Activated CD8-positive, alpha-beta memory T cell treated with anti-CD3 and anti-CD28 coated beads, Interleukin-2, amount 50 U/mL, for 4 hours (primary cell): ENCODE results near the gene SLCO3A1.

Experiments
- DNase-seq: peaks from one replicate; pipeline ENCODE4 v3.0.0-alpha.2; 2020

Gene SLCO3A1

DNA sequence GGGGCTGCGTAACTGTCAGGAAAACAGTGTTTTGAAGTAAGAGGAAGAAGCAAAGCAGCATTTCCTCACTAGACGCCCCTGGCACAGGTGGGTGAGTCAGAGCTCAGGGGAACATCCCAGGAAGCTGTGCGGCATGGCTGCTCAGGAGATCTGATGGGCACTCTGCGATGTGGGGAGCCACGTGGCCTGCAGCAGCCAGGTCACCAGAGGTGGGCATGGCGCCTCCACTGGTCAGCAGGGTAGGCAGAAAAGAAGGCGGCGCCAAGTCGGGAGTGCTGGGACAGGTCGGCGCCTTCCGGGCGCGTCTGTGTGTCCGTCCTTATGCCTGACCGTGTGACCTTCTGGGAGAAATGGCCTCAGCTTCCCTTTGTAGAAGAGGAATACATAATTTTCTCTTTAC, 290.3 kb downstream of the SLCO3A1 start:
- no peak for DNase-seq

DNA sequence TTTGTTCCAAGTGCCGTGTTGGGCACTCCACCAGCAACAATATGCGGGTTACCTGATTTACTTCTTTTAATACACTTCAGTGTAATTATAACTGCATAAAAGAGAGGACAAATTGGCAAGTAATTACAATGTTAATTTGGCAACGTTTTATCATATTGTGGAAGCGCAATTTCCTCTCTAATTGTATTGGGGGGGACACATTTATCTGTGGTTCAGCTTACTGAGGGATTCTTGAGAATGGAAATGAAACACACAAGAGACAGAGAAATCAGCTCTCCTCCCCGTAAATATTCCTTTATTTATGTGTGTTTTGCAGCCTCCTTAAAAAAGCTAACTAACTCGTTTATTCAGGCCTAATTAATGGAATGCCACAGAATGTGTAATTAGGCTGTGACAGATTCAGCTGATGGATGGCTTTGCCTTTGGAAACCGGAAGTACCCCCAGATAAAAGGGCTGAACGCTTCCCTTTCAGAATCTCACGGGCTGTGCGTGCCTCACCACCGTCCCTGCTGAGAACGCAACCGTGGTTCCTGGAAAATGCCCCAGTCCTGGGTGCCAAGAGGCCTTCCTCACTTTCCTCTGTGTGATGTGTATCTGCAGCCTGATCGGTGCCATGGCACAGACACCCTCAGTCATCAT, 293.1 kb downstream of the SLCO3A1 start:
- no peak for DNase-seq

GRCh38 chr15:92149029-92149428, 295.5 kb downstream of the SLCO3A1 start:
- no peak for DNase-seq

DNA sequence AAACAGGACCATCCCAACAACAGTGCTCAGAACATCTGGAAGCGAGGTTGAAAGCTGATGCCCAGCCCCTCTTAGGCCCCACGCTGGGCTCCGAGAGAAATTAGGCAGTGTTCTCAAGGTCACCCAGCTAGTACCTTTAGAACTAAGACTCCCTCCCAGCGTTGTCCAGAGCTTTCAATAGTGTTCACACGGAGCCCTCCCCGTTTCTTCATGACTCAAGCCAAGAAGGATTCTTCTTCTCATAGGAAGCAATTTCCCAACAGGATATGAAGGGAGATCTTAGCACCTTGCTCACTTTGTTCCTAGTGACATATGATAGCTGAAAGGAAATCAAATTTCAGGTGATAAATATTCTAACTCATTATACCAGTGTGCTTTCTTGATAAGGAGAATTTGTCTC, 296.0 kb downstream of the SLCO3A1 start:
- no peak for DNase-seq

DNA sequence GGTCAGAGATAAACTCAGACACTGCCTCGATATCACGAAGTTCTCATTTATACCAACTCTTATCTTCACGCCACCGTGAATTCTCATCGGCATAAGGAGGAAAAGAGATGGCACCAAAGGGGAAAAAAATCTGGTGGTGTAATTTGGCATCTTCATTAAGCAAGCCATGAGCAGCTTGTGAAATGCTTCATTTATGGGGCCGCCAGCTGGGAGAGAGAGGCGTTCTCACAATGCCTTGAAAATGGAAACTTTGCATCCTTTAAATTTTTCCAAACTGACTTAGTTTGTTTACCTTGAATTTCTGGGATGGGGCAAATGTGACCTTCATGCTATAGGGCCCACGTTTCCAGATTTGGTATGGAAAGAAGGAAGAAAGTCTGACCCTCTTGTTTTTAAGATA, 297.7 kb downstream of the SLCO3A1 start:
- DNase-seq: no peak

GRCh38 chr15:92151741-92152140, 298.2 kb downstream of the SLCO3A1 start:
- DNase-seq: no peak

- DNase-seq: no peak
Observed at GRCh38 chr15:92152983-92153382, 299.5 kb downstream of the SLCO3A1 start.

GRCh38 chr15:92153620-92154019, 300.1 kb downstream of the SLCO3A1 start:
- DNase-seq: no peak

- no peak for DNase-seq
Observed at GRCh38 chr15:92155934-92156333, 302.4 kb downstream of the SLCO3A1 start.

DNA sequence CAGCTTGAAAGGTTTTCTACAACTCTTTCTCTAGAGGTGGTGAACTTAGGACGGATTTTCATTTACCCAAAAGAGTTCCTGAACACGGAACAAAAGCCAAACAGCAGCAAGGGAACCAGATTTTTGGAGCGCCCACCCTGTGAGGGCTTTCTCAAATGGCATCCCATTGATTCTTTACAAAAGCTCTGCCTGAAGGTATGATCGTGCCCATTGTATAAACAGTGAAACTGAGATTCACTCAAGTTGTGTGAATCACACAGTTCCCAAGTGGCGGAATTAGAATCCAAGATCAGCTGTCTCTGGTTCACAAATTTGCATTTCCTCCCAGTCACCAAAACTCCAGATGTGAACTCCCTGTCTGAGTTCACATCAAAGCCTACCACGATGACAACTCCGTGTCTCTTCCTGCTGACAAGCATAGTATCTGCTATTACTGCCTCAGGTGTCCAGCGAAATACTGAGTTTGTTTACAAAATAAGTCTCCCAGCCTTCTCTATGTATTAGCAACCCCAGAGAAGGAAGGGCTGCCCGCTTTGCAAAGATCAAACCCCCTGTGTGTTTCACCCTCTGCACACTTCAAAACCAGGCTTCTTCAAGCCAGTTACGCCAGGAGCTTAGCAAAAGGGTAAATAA, 304.3 kb downstream of the SLCO3A1 start:
- no peak for DNase-seq

DNA sequence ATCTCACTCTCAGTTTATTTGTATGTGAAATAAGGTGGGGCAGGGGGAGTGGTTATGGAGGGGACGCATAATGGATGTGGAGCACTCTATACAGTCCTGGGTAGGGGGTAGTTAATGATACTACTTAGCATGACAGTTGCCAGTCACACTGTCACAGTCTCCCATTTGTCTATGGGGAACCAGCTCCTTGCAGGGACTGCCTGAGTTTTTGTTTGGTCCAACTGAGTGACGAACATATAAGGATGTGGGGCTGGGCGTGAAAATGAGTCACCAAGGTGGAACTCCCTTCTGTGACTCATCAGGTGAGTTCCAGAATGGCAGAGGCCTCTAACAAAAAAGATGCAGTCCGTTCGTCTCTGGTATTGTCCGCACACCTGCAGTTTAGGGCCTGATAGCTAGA, 304.9 kb downstream of the SLCO3A1 start:
- peak; percentile 21 for DNase-seq

DNA sequence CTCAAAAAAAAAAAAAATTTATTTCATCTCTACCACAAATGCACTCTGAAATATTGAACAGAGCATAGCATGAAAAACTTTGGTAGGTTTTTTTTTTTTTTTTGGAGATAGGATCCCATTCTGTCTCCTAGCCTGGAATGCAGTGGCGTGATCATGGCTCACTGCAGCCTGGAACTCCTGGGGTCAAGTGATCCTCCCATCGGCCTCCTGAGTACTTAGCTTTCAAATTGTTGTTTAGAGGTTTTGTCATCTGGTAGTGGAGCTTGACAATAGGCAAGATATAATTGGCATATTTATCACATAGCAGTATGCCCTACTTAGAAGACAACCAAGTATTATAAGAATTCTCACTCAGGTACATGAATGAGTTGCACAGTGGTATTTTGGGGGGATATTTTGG, 306.0 kb downstream of the SLCO3A1 start:
- DNase-seq: no peak

DNA sequence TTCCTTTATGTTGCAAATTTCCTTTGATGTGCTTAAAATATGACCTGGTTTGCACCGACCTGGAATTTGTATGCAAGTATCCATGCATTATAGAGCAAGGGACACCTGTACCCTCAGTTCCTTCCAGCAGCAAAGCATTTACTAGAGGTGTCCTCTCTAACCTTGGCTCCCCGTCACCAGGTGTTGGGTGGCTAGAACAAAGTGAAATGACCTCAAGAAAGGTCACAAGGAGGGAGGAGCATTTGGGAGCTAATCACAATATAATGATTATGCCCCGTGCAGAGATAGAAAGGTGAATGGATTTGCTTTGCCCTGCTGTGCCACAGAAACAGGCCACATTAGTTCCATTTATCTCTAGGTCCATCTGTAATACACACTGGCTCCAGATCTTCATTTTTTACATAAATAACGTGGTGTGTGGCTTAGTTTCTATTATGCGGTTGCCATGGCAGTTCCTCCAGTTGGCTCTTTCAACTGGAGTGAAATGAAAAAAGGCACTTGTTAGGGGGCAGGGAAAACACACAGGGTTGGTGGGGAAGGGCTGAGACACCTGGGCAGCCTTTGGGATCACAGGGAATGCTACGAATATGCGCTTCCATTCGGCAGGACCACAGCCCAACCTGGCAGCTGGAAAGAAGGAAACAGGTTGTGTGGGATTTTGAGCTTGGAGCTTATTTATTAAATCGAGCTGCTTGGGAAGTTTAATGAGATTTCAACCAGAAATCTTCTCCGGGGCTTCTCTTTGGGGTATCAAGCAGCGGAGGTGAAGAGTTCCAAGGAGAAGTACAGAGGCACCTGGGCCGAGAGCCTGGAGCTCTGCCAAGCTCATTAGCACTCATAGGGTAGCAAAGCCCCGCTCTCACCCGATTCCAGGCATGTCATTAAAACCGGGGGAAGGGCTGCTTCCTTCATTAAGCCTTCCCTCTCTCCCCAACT, 306.7 kb downstream of the SLCO3A1 start:
- no peak for DNase-seq

- no peak for DNase-seq
Observed at GRCh38 chr15:92161039-92161670, 307.6 kb downstream of the SLCO3A1 start.

DNA sequence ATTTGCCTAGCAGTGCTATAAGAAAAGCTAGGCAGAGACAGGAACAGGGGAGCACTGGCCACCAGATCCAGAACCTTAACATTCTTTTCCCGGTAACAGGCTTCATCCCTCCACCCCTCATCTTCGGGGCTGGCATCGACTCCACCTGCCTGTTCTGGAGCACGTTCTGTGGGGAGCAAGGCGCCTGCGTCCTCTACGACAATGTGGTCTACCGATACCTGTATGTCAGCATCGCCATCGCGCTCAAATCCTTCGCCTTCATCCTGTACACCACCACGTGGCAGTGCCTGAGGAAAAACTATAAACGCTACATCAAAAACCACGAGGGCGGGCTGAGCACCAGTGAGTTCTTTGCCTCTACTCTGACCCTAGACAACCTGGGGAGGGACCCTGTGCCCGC, 309.1 kb downstream of the SLCO3A1 start:
- no peak for DNase-seq

GRCh38 chr15:92163641-92164040, 310.1 kb downstream of the SLCO3A1 start:
- DNase-seq: no peak

GRCh38 chr15:92164327-92165000, 311.0 kb downstream of the SLCO3A1 start:
- no peak for DNase-seq

DNA sequence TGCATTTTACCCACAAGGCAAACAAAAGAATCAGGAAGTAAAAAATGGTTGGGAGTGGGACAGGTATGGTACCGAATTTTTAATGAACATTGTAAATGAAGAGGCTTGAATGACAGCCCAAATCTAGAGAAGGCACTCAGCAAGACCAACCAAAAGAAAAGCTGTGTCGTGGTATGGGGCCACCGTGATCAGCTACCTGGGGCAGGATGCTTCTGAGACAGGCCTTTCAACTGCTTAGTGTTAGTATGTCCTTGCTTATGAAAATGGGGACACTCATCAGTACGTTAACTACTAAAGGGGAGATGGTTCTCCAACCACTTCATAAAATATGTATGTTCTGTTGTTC, 311.5 kb downstream of the SLCO3A1 start:
- no peak for DNase-seq

GRCh38 chr15:92166029-92166428, 312.5 kb downstream of the SLCO3A1 start:
- DNase-seq: no peak

- DNase-seq: no peak
Observed at GRCh38 chr15:92166751-92167405, 313.4 kb downstream of the SLCO3A1 start.

- no peak for DNase-seq
Observed at GRCh38 chr15:92167451-92167850, 313.9 kb downstream of the SLCO3A1 start.

GRCh38 chr15:92168066-92168683, 314.7 kb downstream of the SLCO3A1 start:
- no peak for DNase-seq
